Gastroesophageal sphincter (tissue), 4 donors: Measurements from ENCODE around the gene ETS1. TPM values are rescaled to one million over a fixed set of nuclear protein-coding genes. Genes with fewer than 3 reads are reported as not detected.

Source experiments
- ATAC-seq: fragments of 150-250 bp; one replicate; pipeline ENCODE4 v1.9.1; 2016; ENCODE audit warnings: mild to moderate bottlenecking, moderate library complexity
- H3K27ac ChIP-seq, 4 donors: fragments of 200-600 bp; sonication (generic) in 3 of 4; 1 replicate in 3 of 4; 2 replicates in 1 of 4; pipeline ENCODE4 v1.5.1; 2016 to 2019
- H3K27me3 ChIP-seq: fragments of 200-600 bp; sonication (generic); one replicate; pipeline ENCODE4 v1.5.1; 2019
- H3K36me3 ChIP-seq, 2 donors: fragments of 200-600 bp; sonication (generic); one replicate each; pipeline ENCODE4 v1.5.1; 2019; ENCODE audit warnings: control low read depth in 1 of 2
- H3K4me1 ChIP-seq, 3 donors: fragments of 200-600 bp; sonication (generic); 1 replicate in 2 of 3; 2 replicates in 1 of 3; pipeline ENCODE4 v1.5.1; 2016 to 2019; ENCODE audit warnings: control low read depth in 2 of 3
- H3K4me3 ChIP-seq, 2 donors: fragments of 200-600 bp; sonication (generic); one replicate each; pipeline ENCODE4 v1.5.1; 2019; ENCODE audit warnings: mild to moderate bottlenecking in 1 of 2, moderate library complexity in 1 of 2
- H3K9me3 ChIP-seq, 3 donors: fragments of 200-600 bp; sonication (generic); one replicate each; pipeline ENCODE4 v1.5.1; 2017 to 2019; ENCODE audit warnings: control low read depth in 2 of 3
- CTCF ChIP-seq, 4 experiments: fragments of 200-600 bp in 2 of 4; fragments of 450-650 bp in 2 of 4; sonication (generic) in 1 of 4; IDR thresholded peaks; one replicate each; pipeline ENCODE4 v1.5.1; 2017 to 2019; ENCODE audit warnings: antibody characterized with exemption in 4 of 4, mild to moderate bottlenecking in 2 of 4, moderate library complexity in 2 of 4
- EP300 ChIP-seq: sonication (generic); formaldehyde crosslinking; IDR thresholded peaks from one replicate; pipeline ENCODE4 v1.6.1; 2017; ENCODE audit warnings: antibody characterized with exemption, mild to moderate bottlenecking
- POLR2A ChIP-seq, 2 donors: fragments of 450-650 bp; IDR thresholded peaks; one replicate each; pipeline ENCODE4 v1.6.1; 2017; ENCODE audit warnings: antibody characterized with exemption in 2 of 2, mild to moderate bottlenecking in 2 of 2, moderate library complexity in 1 of 2
- POLR2AphosphoS5 ChIP-seq: sonication (generic); formaldehyde crosslinking; IDR thresholded peaks from one replicate; pipeline ENCODE4 v1.6.1; 2017; ENCODE audit warnings: antibody characterized with exemption
- WGBS, 2 donors: methylation state at CpG; one replicate each; pipeline ENCODE4 v1.1.5; 2018; ENCODE audit warnings: low coverage in 1 of 2; 5-methylcytosine and 5-hydroxymethylcytosine counted together
- total RNA-seq, 4 donors: library from RNA; depleted of rRNA; stranded (reverse); fragments of >200 nt; gene quantifications; one replicate each; pipeline ENCODE4 v1.1.0, GENCODE V29; 2016

The ETS1 gene
- total RNA-seq, 4 donors from 2014 or later = 32.2 to 65.2 (median 51.0) TPM

DNA sequence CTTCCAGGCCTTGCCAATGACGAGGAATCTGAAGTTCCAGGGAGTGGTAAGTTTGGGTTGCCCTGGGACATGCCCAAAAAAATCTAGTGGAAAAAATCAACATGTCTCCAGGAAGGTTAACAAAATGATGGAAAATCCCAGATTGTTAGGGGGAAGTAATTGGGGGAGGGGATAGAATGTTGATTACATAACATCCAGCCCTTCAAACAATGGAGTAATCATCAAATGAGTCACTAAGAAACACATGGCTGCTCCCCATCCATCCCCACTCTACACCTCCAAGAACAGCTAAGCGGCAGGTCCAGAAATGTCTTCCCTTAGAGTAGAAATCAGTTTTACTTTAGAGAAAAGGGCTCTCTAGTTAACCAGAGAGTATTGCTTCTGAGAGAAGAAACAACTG, 94.9 kb downstream of the ETS1 start:
- 78% methylated on average over 2 of the region's 2 CpGs; no CpG with 5 or more reads in 1 of the 2 donors for WGBS, 2 donors
- Histone ChIP-seq H3K4me3 (no peak overlapping the region), H3K9me3 (no peaks in the 10 kb centered on the region), H3K4me1 (peaks cover 5 to 86% (median 35%) of the 10 kb centered on the region in 3 donors), H3K27me3 (no peaks in the 10 kb centered on the region), H3K36me3 (peaks cover 0 to 29% of the 10 kb centered on the region in 2 donors), H3K27ac (peak overlapping the region in 3 of 4 donors; percentile 58 to 70 (median 63))
- peak; percentile 15 for ATAC-seq
- no peak for TF ChIP-seq EP300
- TF ChIP-seq POLR2AphosphoS5 = no peak
- no peak for TF ChIP-seq CTCF (IDR thresholded peaks at IDR 0.05)
- TF ChIP-seq POLR2A (IDR thresholded peaks at IDR 0.05) = no peak

DNA sequence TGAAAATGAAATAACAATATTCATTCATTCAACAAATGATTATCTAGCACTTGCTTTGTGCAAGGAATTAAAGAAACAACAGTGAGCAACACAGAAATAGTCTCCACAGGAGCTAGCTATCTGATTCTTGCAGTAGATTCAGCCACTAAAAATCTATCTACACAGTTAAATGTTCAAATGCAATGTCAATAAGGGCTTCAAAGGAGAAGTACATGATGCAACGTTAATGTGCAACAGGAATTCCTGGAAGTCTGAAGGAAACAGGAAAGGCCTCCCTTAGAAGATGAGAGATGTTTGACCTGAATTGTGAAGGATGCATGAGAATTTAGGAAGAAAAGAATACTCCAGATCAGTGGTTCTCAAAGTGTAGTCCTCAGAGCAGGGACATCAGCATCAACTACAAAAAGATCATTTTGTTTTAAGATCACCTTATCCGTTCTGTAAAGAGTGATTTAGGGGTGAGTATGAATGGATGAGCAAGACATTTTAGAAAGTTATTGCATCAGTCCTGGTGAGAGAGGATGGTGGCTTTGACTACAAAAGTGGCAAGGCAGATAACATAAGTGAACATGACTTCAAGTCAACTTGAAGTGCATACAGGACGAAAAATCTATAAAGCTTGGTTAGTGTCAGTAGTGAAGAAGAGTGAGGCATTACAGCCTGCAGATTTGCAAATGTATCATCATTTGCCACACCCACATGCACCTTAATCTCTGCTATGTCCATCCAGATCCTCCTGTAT, 96.0 kb downstream of the ETS1 start:
- ATAC-seq = no peak
- Histone ChIP-seq H3K4me1 (peaks cover 2 to 75% (median 24%) of the 10 kb centered on the region in 3 donors), H3K27me3 (no peaks in the 10 kb centered on the region), H3K9me3 (no peaks in the 10 kb centered on the region), H3K27ac (peak overlapping the region in 2 of 4 donors; percentile 63 to 70), H3K36me3 (peaks cover 0 to 40% of the 10 kb centered on the region in 2 donors), H3K4me3 (no peak overlapping the region)
- TF ChIP-seq POLR2A (IDR thresholded peaks at IDR 0.05) (no peak), EP300 (no peak), CTCF (IDR thresholded peaks at IDR 0.05) (no peak), POLR2AphosphoS5 (no peak)
- 50 to 68% methylated on average over 3 of the region's 3 CpGs for WGBS, 2 donors

DNA sequence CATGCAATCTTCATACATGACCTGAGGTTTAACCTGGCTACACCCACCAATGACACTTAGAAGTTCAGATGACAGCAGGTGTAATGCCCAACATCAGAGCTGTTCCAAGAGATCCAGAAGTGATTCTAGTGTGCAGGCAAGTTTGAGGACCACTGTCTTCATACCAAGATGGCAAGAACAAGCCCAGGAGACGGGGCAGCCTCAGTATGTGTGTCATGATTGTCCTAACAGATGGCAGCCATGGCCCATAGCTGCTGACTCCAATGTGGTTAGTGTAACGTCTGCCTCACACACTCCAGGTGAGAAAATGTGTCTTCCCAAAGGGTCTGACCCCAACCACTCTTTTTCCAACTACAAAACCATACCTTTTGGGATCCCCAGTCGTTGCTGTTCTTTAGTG, 97.3 kb downstream of the ETS1 start:
- no peaks in the 10 kb centered on the region for H3K9me3 ChIP-seq
- H3K4me3 ChIP-seq = no peak overlapping the region
- H3K27me3 ChIP-seq = no peaks in the 10 kb centered on the region
- no peak for ATAC-seq
- H3K27ac ChIP-seq = peak overlapping the region in 1 of 4 donors; percentile 19
- H3K36me3 ChIP-seq = peaks cover 0 to 53% of the 10 kb centered on the region in 2 donors
- 72 to 95% methylated on average over 2 to 3 of the region's 3 CpGs for WGBS, 2 donors
- H3K4me1 ChIP-seq = peaks cover 0 to 63% (median 17%) of the 10 kb centered on the region in 3 donors
- TF ChIP-seq POLR2A (IDR thresholded peaks at IDR 0.05) (no peak), CTCF (IDR thresholded peaks at IDR 0.05) (no peak), EP300 (no peak), POLR2AphosphoS5 (no peak)

- H3K27ac ChIP-seq = peak overlapping the region in 1 of 4 donors; percentile 38
- 71 to 94% methylated on average over 3 to 5 of the region's 5 CpGs for WGBS, 2 donors
- H3K9me3 ChIP-seq = no peaks in the 10 kb centered on the region
- no peaks in the 10 kb centered on the region for H3K27me3 ChIP-seq
- peak; percentile 83 for ATAC-seq
- TF ChIP-seq POLR2A (IDR thresholded peaks at IDR 0.05) (no peak), POLR2AphosphoS5 (peak; percentile 72)
- H3K4me1 ChIP-seq = peaks cover 0 to 59% (median 13%) of the 10 kb centered on the region in 3 donors
- H3K4me3 ChIP-seq = no peak overlapping the region
- peaks cover 0 to 69% of the 10 kb centered on the region in 2 donors for H3K36me3 ChIP-seq
Measured at GRCh38 chr11:128488471-128488870, 98.9 kb downstream of the ETS1 start.

DNA sequence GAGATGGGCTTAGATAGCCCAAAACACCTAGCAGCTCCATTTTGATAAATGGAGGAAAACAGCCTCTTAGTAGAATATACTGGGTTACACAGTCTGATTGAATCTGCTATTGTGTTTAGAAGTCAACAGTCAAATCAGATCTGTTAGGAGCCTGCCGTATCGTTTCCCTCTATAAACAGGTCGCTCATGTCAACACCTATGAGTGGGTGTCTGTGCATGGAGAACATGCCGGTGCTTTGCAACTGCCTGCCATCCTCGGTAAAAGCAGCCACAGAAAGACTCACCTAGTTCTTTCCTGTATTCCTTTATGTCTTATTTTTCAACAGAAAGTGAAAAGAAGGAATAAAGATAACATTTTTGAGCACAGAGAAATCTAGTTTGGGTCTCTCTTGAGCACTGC, 99.4 kb downstream of the ETS1 start:
- ATAC-seq = no peak
- no peak for TF ChIP-seq POLR2A (IDR thresholded peaks at IDR 0.05)
- no peak for TF ChIP-seq EP300
- no peak for TF ChIP-seq POLR2AphosphoS5
- no peak for TF ChIP-seq CTCF (IDR thresholded peaks at IDR 0.05)
- H3K27me3 ChIP-seq = no peaks in the 10 kb centered on the region
- WGBS, 2 donors = 77 to 80% methylated on average over 1 to 5 of the region's 5 CpGs
- no peak overlapping the region for H3K4me3 ChIP-seq
- H3K36me3 ChIP-seq = peaks cover 0 to 74% of the 10 kb centered on the region in 2 donors
- peak overlapping the region in 1 of 4 donors; percentile 38 for H3K27ac ChIP-seq
- no peaks in the 10 kb centered on the region for H3K9me3 ChIP-seq
- H3K4me1 ChIP-seq = peaks cover 0 to 59% (median 12%) of the 10 kb centered on the region in 3 donors
